Measurements from ENCODE around the gene FBLN1. TPM values are rescaled to one million over a fixed set of nuclear protein-coding genes. Genes with fewer than 3 reads are reported as not detected.

FBLN1 gene
- total and polyA plus RNA-seq, 2 of the 13 experiments (the other 11 are each of a cell fraction or from before 2014, with no cell fraction given): 37.3 to 103 TPM

DNA sequence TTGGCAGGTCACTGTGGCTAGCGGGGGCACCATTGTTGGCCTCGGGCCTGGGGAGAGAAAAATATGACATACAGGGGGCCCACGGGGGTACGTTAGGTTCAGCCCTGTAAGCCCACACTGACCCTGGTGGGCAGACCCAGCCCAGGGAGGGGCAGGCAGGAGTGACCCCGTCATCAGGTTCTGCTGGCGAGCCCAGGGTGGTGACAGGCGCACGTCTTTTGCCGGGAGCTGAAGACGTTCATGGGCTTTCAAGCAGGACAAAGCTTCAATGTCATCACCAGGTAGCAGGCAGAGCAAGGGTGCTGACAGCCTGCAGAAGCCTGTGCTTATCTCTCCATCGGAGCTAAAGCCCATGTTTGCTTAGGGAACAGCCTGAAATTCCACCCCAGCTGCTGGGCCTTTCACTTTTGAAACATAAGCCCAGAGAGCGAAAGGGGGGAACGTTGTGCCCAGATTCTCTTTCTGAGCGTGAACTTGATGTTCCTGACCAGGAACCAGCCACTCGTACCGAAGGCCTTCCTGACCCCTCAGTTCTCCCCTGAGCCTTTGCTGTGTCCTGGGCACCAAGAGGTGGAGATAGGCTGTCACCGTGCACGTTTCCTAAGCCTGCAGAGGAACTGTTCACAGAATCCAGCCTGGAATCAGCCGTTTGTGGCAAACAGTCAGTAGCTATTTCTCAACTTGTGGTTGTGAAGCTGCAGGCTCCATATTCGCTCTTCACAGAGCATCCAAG lies 94.9 kb downstream of the FBLN1 start (continued):
- TF ChIP-seq, protein P1, sequence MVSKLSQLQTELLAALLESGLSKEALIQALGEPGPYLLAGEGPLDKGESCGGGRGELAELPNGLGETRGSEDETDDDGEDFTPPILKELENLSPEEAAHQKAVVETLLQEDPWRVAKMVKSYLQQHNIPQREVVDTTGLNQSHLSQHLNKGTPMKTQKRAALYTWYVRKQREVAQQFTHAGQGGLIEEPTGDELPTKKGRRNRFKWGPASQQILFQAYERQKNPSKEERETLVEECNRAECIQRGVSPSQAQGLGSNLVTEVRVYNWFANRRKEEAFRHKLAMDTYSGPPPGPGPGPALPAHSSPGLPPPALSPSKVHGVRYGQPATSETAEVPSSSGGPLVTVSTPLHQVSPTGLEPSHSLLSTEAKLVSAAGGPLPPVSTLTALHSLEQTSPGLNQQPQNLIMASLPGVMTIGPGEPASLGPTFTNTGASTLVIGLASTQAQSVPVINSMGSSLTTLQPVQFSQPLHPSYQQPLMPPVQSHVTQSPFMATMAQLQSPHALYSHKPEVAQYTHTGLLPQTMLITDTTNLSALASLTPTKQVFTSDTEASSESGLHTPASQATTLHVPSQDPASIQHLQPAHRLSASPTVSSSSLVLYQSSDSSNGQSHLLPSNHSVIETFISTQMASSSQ (IDR thresholded peaks at IDR 0.05; ENCODE audit: low read depth): 0 out of 2 replicates have a peak, but pooled peaks have one; percentile 14
- TF ChIP-seq, protein P1 (CRISPR knock-in tag; IDR thresholded peaks at IDR 0.05; ENCODE audit: borderline replicate concordance): peak; percentile 41; the same call in 1 of the 2 replicates
- 0 out of 2 replicates have a peak, but pooled peaks have one; percentile 19 for TF ChIP-seq ZNF256 (CRISPR knock-in tag; conservative IDR thresholded peaks at IDR 0.05)
- TF ChIP-seq MYNN (CRISPR knock-in tag; IDR thresholded peaks at IDR 0.05; ENCODE audit: low read depth): no peak
- TF ChIP-seq SRF (IDR thresholded peaks at IDR 0.05; ENCODE audit: low read depth, low read length): no peak
- TF ChIP-seq, protein P2, sequence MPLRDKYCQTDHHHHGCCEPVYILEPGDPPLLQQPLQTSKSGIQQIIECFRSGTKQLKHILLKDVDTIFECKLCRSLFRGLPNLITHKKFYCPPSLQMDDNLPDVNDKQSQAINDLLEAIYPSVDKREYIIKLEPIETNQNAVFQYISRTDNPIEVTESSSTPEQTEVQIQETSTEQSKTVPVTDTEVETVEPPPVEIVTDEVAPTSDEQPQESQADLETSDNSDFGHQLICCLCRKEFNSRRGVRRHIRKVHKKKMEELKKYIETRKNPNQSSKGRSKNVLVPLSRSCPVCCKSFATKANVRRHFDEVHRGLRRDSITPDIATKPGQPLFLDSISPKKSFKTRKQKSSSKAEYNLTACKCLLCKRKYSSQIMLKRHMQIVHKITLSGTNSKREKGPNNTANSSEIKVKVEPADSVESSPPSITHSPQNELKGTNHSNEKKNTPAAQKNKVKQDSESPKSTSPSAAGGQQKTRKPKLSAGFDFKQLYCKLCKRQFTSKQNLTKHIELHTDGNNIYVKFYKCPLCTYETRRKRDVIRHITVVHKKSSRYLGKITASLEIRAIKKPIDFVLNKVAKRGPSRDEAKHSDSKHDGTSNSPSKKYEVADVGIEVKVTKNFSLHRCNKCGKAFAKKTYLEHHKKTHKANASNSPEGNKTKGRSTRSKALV (CRISPR knock-in tag; IDR thresholded peaks at IDR 0.05): 0 out of 2 replicates have a peak, but pooled peaks have one; percentile 57
- no peak for TF ChIP-seq SMARCE1 (IDR thresholded peaks at IDR 0.05; ENCODE audit: borderline replicate concordance)
- TF ChIP-seq, protein P3, sequence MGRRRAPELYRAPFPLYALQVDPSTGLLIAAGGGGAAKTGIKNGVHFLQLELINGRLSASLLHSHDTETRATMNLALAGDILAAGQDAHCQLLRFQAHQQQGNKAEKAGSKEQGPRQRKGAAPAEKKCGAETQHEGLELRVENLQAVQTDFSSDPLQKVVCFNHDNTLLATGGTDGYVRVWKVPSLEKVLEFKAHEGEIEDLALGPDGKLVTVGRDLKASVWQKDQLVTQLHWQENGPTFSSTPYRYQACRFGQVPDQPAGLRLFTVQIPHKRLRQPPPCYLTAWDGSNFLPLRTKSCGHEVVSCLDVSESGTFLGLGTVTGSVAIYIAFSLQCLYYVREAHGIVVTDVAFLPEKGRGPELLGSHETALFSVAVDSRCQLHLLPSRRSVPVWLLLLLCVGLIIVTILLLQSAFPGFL (CRISPR knock-in tag; IDR thresholded peaks at IDR 0.05): no peak
- TF ChIP-seq, protein P4, sequence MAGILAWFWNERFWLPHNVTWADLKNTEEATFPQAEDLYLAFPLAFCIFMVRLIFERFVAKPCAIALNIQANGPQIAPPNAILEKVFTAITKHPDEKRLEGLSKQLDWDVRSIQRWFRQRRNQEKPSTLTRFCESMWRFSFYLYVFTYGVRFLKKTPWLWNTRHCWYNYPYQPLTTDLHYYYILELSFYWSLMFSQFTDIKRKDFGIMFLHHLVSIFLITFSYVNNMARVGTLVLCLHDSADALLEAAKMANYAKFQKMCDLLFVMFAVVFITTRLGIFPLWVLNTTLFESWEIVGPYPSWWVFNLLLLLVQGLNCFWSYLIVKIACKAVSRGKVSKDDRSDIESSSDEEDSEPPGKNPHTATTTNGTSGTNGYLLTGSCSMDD (CRISPR knock-in tag; IDR thresholded peaks at IDR 0.05): no peak
- TF ChIP-seq KAT2B (IDR thresholded peaks at IDR 0.05; ENCODE audit: borderline replicate concordance, low read depth, low read length): no peak
- TF ChIP-seq GZF1 (CRISPR knock-in tag; IDR thresholded peaks at IDR 0.05): no peak
- TF ChIP-seq ZFX (CRISPR knock-in tag; IDR thresholded peaks at IDR 0.05; ENCODE audit: low read depth): peak; percentile 74
- TF ChIP-seq, protein P5, sequence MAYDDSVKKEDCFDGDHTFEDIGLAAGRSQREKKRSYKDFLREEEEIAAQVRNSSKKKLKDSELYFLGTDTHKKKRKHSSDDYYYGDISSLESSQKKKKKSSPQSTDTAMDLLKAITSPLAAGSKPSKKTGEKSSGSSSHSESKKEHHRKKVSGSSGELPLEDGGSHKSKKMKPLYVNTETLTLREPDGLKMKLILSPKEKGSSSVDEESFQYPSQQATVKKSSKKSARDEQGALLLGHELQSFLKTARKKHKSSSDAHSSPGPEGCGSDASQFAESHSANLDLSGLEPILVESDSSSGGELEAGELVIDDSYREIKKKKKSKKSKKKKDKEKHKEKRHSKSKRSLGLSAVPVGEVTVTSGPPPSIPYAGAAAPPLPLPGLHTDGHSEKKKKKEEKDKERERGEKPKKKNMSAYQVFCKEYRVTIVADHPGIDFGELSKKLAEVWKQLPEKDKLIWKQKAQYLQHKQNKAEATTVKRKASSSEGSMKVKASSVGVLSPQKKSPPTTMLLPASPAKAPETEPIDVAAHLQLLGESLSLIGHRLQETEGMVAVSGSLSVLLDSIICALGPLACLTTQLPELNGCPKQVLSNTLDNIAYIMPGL (CRISPR knock-in tag; IDR thresholded peaks at IDR 0.05; ENCODE audit: borderline replicate concordance in 1 of 2, low read depth in 1 of 2): 0 out of 4 replicates have a peak, but pooled peaks of 1 of the 2 experiments have one; percentile 43
- no peak for TF ChIP-seq ZNF260 (CRISPR knock-in tag; IDR thresholded peaks at IDR 0.05; ENCODE audit: borderline replicate concordance, low read depth)
- TF ChIP-seq, protein P6, sequence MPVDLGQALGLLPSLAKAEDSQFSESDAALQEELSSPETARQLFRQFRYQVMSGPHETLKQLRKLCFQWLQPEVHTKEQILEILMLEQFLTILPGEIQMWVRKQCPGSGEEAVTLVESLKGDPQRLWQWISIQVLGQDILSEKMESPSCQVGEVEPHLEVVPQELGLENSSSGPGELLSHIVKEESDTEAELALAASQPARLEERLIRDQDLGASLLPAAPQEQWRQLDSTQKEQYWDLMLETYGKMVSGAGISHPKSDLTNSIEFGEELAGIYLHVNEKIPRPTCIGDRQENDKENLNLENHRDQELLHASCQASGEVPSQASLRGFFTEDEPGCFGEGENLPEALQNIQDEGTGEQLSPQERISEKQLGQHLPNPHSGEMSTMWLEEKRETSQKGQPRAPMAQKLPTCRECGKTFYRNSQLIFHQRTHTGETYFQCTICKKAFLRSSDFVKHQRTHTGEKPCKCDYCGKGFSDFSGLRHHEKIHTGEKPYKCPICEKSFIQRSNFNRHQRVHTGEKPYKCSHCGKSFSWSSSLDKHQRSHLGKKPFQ (CRISPR knock-in tag; IDR thresholded peaks at IDR 0.05; ENCODE audit: insufficient replicate concordance): peak; percentile 85
- no peak for TF ChIP-seq TGIF2 (CRISPR knock-in tag; IDR thresholded peaks at IDR 0.05)

All from HepG2 (cell line).